Astrocyte (in vitro differentiated cells and primary cell): ENCODE measurements around the gene MS4A10. TPM values are rescaled to one million over a fixed set of nuclear protein-coding genes. Genes with fewer than 3 reads are reported as not detected.

ENCODE experiments used
- DNase-seq: peaks from one replicate; pipeline ENCODE4 v3.0.0-alpha.2; 2010; ENCODE audit warnings: low read depth
- FAIRE-seq: peaks from 2 replicates; lab custom pipeline; 2011; peaks lifted over from hg19 to GRCh38; lab: Jason Lieb, UNC
- H2AFZ ChIP-seq: 2 replicates; pipeline ENCODE4 v1.6.0; 2012; ENCODE audit warnings: low read depth, low read length, inconsistent platforms
- H3K27ac ChIP-seq: 2 replicates; pipeline ENCODE4 v1.5.1; 2011; ENCODE audit warnings: low read depth, low read length, inconsistent platforms
- H3K27me3 ChIP-seq: 2 replicates; pipeline ENCODE4 v1.6.0; 2011; ENCODE audit warnings: low read length, inconsistent platforms; ENCODE audit not compliant: insufficient read depth
- H3K36me3 ChIP-seq: 2 replicates; pipeline ENCODE4 v1.5.1; 2011; ENCODE audit warnings: low read length, inconsistent platforms; ENCODE audit not compliant: insufficient read depth
- H3K4me1 ChIP-seq: 2 replicates; pipeline ENCODE4 v1.5.1; 2011; ENCODE audit warnings: low read length, inconsistent platforms; ENCODE audit not compliant: insufficient read depth
- H3K4me2 ChIP-seq: 2 replicates; pipeline ENCODE4 v1.6.0; 2012; ENCODE audit warnings: low read length, inconsistent platforms
- H3K4me3 ChIP-seq: 2 replicates; pipeline ENCODE4 v1.5.1; 2011; ENCODE audit warnings: low read depth, mild to moderate bottlenecking, low read length, inconsistent platforms; ENCODE audit not compliant: insufficient read depth
- H3K79me2 ChIP-seq: 2 replicates; pipeline ENCODE4 v1.6.0; 2012; ENCODE audit warnings: mild to moderate bottlenecking, low read length, inconsistent platforms; ENCODE audit not compliant: insufficient read depth
- H3K9ac ChIP-seq: 2 replicates; pipeline ENCODE4 v1.6.0; 2012; ENCODE audit warnings: mild to moderate bottlenecking, low read length, inconsistent platforms
- H3K9me3 ChIP-seq: 2 replicates; pipeline ENCODE4 v1.5.1; 2012; ENCODE audit warnings: low read depth, mild to moderate bottlenecking, low read length, inconsistent platforms; ENCODE audit not compliant: insufficient read depth
- H4K20me1 ChIP-seq: 2 replicates; pipeline ENCODE4 v1.6.0; 2012; ENCODE audit warnings: low read length, inconsistent platforms; ENCODE audit not compliant: insufficient read depth
- H3K27ac Mint-ChIP-seq: one replicate; pipeline ENCODE4 v1.8.0; 2021; ENCODE audit warnings: mild to moderate bottlenecking, mixed read lengths; ENCODE audit not compliant: unreplicated experiment
- H3K27me3 Mint-ChIP-seq: one replicate; pipeline ENCODE4 v1.8.0; 2021; ENCODE audit warnings: low read depth, mixed read lengths; ENCODE audit not compliant: unreplicated experiment
- H3K36me3 Mint-ChIP-seq: one replicate; pipeline ENCODE4 v1.8.0; 2021; ENCODE audit warnings: low read depth, mixed read lengths; ENCODE audit not compliant: unreplicated experiment
- H3K4me1 Mint-ChIP-seq: one replicate; pipeline ENCODE4 v1.8.0; 2021; ENCODE audit warnings: low read depth, mixed read lengths; ENCODE audit not compliant: unreplicated experiment
- H3K4me3 Mint-ChIP-seq: one replicate; pipeline ENCODE4 v1.8.0; 2021; ENCODE audit warnings: mild to moderate bottlenecking, moderate library complexity, mixed read lengths; ENCODE audit not compliant: unreplicated experiment
- H3K9me3 Mint-ChIP-seq: one replicate; pipeline ENCODE4 v1.8.0; 2021; ENCODE audit warnings: mild to moderate bottlenecking, mixed read lengths; ENCODE audit not compliant: unreplicated experiment
- EZH2 ChIP-seq: IDR thresholded peaks from 2 replicates; pipeline ENCODE4 v1.6.1; 2012; ENCODE audit warnings: mild to moderate bottlenecking, low read length, inconsistent platforms; ENCODE audit not compliant: insufficient read depth
- total RNA-seq: library from RNA; stranded (reverse); gene quantifications from 2 replicates; pipeline ENCODE4 v1.2.1, GENCODE V29; 2021
- TF ChIP-seq, protein P1 (sequence below): IDR thresholded peaks from 2 replicates; pipeline ENCODE4 v1.5.1; 2011; ENCODE audit warnings: low read depth, mild to moderate bottlenecking, inconsistent platforms, low read length, moderate library complexity; ENCODE audit not compliant: insufficient read depth

Gene MS4A10
- total RNA-seq, 1 donor from 2014 or later = not detected

DNA sequence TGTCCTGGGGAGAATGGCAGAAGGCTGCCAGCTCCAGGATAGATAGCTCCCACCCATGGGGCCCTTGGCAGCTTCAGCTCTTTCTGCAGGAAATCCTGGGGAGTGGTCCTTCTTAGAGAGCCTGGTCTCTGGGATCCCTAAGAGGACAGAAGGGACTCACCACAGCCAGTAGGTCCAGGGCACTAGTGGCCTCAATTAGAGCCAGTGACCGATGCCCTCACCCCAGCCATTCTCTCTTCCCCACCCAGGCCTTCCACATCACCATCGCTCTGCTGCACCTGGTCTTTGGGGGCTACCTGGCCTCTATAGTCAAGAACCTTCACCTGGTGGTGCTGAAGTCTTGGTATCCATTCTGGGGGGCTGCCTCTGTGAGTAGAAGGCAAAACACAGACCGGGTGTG is 5.6 kb downstream of the MS4A10 start:
- Histone ChIP-seq H4K20me1 (no peaks in the 10 kb centered on the region), H3K36me3 (no peaks in the 10 kb centered on the region), H3K4me1 (peaks cover 19% of the 10 kb centered on the region), H3K79me2 (no peaks in the 10 kb centered on the region), H3K4me3 (no peak overlapping the region), H3K27ac (no peak overlapping the region), H3K27me3 (no peaks in the 10 kb centered on the region), H3K4me2 (no peak overlapping the region), H3K9ac (no peak overlapping the region), H3K9me3 (peaks cover 12% of the 10 kb centered on the region), H2AFZ (no peak overlapping the region)
- Mint-ChIP-seq H3K4me1 (peaks cover 20% of the 10 kb centered on the region), H3K9me3 (peaks cover 24% of the 10 kb centered on the region), H3K4me3 (no peak overlapping the region), H3K36me3 (peaks cover 4% of the 10 kb centered on the region), H3K27me3 (peaks cover 33% of the 10 kb centered on the region), H3K27ac (no peak overlapping the region)
- FAIRE-seq = no peak
- TF ChIP-seq EZH2 = no peak
- TF ChIP-seq, protein P1, sequence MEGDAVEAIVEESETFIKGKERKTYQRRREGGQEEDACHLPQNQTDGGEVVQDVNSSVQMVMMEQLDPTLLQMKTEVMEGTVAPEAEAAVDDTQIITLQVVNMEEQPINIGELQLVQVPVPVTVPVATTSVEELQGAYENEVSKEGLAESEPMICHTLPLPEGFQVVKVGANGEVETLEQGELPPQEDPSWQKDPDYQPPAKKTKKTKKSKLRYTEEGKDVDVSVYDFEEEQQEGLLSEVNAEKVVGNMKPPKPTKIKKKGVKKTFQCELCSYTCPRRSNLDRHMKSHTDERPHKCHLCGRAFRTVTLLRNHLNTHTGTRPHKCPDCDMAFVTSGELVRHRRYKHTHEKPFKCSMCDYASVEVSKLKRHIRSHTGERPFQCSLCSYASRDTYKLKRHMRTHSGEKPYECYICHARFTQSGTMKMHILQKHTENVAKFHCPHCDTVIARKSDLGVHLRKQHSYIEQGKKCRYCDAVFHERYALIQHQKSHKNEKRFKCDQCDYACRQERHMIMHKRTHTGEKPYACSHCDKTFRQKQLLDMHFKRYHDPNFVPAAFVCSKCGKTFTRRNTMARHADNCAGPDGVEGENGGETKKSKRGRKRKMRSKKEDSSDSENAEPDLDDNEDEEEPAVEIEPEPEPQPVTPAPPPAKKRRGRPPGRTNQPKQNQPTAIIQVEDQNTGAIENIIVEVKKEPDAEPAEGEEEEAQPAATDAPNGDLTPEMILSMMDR = no peak
- no peak for DNase-seq

DNA sequence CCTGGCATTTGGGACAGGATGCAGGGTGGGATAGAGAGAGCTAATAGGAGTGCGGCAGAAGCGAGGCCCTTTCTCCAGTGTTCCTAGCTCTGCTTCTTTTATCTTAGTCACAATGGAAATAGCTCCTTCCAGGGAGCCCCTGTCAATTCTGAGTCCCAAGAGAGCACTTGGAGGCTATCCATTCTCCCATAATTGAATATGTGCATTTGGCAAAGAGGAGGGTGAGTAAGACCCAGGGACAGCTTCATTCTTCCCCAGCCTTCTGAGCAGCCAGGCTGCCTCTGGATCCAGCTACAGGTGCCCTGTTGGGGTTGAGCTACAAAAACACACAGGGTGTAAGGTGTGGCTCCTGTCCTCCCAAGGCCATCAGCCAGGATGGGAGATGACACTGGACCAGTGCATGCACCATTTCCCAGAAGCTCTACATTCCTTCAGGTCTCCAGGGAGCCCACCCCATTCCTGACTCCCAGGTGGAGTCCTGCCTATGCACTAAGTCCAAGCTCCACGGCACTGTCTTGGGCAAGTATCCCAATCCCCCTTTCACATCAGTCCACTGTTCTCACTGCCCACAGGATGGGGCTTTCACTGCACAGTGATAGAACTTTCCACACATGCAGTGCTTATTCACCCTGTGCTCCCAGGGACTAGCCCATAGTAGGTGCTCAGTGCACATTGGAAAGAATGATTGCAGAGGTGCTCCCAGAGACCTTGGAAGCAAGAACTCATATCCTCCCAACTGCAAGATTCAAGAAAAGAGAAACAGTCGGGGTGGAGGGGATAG is 6.2 kb downstream of the MS4A10 start:
- no peak overlapping the region for H2AFZ ChIP-seq

More for the DNA sequence above, 6.2 kb downstream of the MS4A10 start:
- Histone ChIP-seq H3K36me3 (no peaks in the 10 kb centered on the region), H3K27ac (no peak overlapping the region), H3K4me2 (no peak overlapping the region), H4K20me1 (no peaks in the 10 kb centered on the region), H3K4me1 (peaks cover 13% of the 10 kb centered on the region), H3K79me2 (no peaks in the 10 kb centered on the region), H3K4me3 (no peak overlapping the region), H3K9me3 (peaks cover 12% of the 10 kb centered on the region), H3K9ac (no peak overlapping the region), H3K27me3 (no peaks in the 10 kb centered on the region)
- Mint-ChIP-seq H3K27ac (no peak overlapping the region), H3K9me3 (peaks cover 26% of the 10 kb centered on the region), H3K4me1 (peaks cover 14% of the 10 kb centered on the region), H3K36me3 (peaks cover 4% of the 10 kb centered on the region), H3K4me3 (no peak overlapping the region), H3K27me3 (peaks cover 36% of the 10 kb centered on the region)
- TF ChIP-seq EZH2 = no peak
- TF ChIP-seq, protein P1 = no peak
- FAIRE-seq (no peak), DNase-seq (no peak)
